ENCODE data around the gene DRC1.

Gene DRC1

GRCh38 chr2:26477126-26477910 is 75.6 kb downstream of the DRC1 start:
- no peak for TF ChIP-seq CTCF (IDR thresholded peaks at IDR 0.05; ENCODE audit: low read depth, low read length)
- DNase-seq (ENCODE audit: low read depth in 2 of 2), result no peak
- H3K4me3 ChIP-seq (replicated peaks in 1 of 2; ENCODE audit: low read depth in 2 of 2, low read length in 2 of 2), result no peak overlapping the region

DNA sequence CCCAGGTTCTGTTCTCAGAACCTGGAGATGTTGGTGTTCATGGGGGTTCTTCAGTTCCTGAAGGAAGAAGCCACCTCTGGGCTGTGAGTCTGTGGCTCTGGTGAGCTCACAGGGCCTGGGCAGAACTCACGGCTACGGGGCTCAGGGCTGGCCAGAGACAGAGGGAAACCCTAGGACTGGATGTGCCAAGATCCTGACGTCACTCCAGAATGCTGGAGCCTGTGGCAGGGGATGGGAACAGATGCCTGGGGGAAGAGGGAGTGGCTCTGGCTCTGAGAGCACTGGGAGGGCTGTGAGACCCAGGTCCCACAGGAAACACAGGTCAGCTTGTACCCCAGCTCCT is 76.2 kb downstream of the DRC1 start, which contains the start of gene OTOF:
Gene OTOF, minus strand, starts transcription at position 214 of the 343 bp plus-strand sequence.
- peak; percentile 69 to 83 for DNase-seq (ENCODE audit: low read depth in 2 of 2)
- no peak within 1 kb of the TSS for H3K4me3 ChIP-seq (replicated peaks in 1 of 2; ENCODE audit: low read depth in 2 of 2, low read length in 2 of 2)
- no peak for TF ChIP-seq CTCF (IDR thresholded peaks at IDR 0.05; ENCODE audit: low read depth, low read length)

GRCh38 chr2:26478366-26478765 is 76.6 kb downstream of the DRC1 start:
- no peak for DNase-seq (ENCODE audit: low read depth in 2 of 2)
- TF ChIP-seq CTCF (IDR thresholded peaks at IDR 0.05; ENCODE audit: low read depth, low read length), result no peak
- no peak overlapping the region for H3K4me3 ChIP-seq (replicated peaks in 1 of 2; ENCODE audit: low read depth in 2 of 2, low read length in 2 of 2)

DNA sequence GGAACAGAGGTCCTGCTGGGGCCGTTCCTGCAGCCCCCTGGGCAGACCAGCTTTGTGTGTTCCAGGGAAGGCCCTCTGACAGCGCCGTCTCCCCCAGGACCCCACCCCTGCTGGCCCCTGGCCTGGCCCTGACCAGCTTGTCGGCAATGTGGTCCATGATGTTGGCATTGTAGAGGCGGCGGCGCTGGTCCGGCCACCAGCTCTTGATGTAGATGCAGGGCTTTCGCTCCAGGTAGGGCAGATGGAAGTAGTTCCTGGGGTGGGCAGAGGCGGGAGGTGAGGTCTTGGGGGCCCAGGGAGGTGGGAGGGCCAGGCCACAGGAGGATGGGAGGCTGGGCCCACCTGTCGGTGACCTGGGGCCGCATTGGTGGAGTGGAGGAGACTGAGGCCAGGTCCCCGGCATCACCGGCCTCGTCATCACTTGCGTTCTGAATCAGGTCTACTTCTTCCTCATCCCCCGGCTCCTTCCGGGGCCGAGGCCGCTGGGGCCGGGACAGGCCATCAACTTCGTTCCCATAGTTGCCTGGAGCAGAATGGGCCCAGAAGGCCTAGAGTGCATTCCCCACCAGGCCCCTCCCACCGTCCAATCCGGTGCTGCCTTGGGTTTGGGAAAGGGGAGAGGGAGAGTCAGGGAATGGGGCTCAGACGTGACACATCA is 77.5 kb downstream of the DRC1 start:
- TF ChIP-seq CTCF (IDR thresholded peaks at IDR 0.05; ENCODE audit: low read depth, low read length), result no peak
- no peak for DNase-seq (ENCODE audit: low read depth in 2 of 2)

DNA sequence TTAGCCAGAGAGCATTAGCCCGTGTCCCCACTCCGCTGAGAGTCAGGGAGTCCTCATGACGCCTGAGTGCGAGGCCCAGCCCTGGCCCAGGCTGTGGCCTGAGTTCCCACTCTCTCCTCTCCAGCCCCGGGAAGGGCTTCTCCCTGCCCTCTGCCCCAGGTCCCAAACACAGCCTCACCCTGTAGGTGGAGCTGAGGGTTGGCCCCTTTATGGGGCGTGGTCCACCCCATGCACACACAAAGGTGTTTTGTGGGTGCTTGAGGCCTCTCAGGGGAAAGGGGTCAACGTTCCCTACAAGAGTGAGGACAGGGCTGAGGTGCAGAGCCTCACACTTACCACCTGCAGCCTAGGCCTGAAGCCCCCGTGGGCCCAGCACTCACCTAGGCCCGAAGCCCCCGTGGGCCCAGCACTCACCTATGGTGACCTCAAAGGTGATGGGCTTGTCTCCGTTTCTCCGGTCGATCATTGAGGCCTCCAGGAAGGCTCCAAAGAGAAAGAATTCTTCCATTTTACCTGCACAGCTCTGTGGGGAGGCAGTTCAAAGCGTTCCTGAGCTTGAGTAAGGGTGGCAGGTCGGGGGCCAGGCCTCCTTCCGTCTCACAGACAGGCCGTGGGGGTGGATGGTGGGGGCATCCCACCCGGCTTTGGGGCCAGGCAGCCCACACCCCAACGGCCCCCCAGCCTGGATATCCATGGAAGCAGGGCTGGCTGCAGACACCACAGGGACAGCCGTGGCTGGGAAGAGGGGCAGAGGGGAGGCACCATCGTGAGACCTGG is 78.3 kb downstream of the DRC1 start:
- no peak overlapping the region for H3K4me3 ChIP-seq (replicated peaks in 1 of 2; ENCODE audit: low read depth in 2 of 2, low read length in 2 of 2)

More for the DNA sequence above, 77.5 kb downstream of the DRC1 start:
- H3K4me3 ChIP-seq (replicated peaks in 1 of 2; ENCODE audit: low read depth in 2 of 2, low read length in 2 of 2), result no peak overlapping the region

More for the DNA sequence above, 78.3 kb downstream of the DRC1 start:
- TF ChIP-seq CTCF (IDR thresholded peaks at IDR 0.05; ENCODE audit: low read depth, low read length), result no peak
- no peak for DNase-seq (ENCODE audit: low read depth in 2 of 2)
